Heart left ventricle (tissue), 11 donors: Measurements from ENCODE around the gene ARPP21. TPM values are rescaled to one million over a fixed set of nuclear protein-coding genes. Genes with fewer than 3 reads are reported as not detected.

Experiments used
- microRNA-seq, 4 donors: library from miRNA; unstranded; fragments of <30 nt; microRNA quantifications; one replicate each; pipeline versions ENCODE4 to v1.2.0, GENCODE V29; 2017 to 2020
- polyA plus RNA-seq, 2 donors: library from polyadenylated mRNA; stranded (reverse); fragments of 200-250 nt; gene quantifications; one replicate each; pipeline ENCODE4 v1.2.3, GENCODE V29; 2013
- total RNA-seq, 9 donors: library from RNA; depleted of rRNA in 2 of 9; stranded (reverse); fragments of >200 nt in 2 of 9; fragmentation: NEBNext Ultra II Directional in 3 of 9; extraction: Animal tissue kit (Norgen Biotek cat#: 25700) in 3 of 9; gene quantifications; one replicate each; pipeline versions ENCODE4 v1.1.0 to v1.2.4, GENCODE V29; 2016 to 2023
- donor health status: ischemic (EF 13 %, LVEDD 7.1; RV severe dilation, severe dysfunction).
- donor health status: healthy with polysubstance abuse.
- donor health status: DM: no; HTN: yes; CAD: no.
- donor health status: DM: no; HTN: no; CAD: no.
- donor health status: ischemic (EF 25% LVEDD 5.7; RV mildly dilated, moderate dysfunction).
- donor health status: healthy.
- donor health status: DM: yes; HTN: yes; CAD: no.
- donor health status: PGD.
- donor health status: nonischemic (EF 23%, LVEDD 6.1; RV moderate dilation, normal function).

The ARPP21 gene
- total and polyA plus RNA-seq, 11 donors, result 0.01 to 0.98 TPM; not detected in 9

Small RNAs within 50 kb of the gene (microRNA-seq; reads per million reads assigned to microRNA genes)
- 1.2 to 3.3 (median 2.1) reads per million in 4 donors for gene MIR128-2
